ENCODE measurements around the gene MSMP. TPM values are rescaled to one million over a fixed set of nuclear protein-coding genes. Genes with fewer than 3 reads are reported as not detected.

Gene MSMP
- total and polyA plus RNA-seq, 10 of the 15 experiments (the other 5 are each of a cell fraction or from before 2014, with no cell fraction given): 0.33 to 2.4 (median 0.86) TPM; not detected in 4

DNA sequence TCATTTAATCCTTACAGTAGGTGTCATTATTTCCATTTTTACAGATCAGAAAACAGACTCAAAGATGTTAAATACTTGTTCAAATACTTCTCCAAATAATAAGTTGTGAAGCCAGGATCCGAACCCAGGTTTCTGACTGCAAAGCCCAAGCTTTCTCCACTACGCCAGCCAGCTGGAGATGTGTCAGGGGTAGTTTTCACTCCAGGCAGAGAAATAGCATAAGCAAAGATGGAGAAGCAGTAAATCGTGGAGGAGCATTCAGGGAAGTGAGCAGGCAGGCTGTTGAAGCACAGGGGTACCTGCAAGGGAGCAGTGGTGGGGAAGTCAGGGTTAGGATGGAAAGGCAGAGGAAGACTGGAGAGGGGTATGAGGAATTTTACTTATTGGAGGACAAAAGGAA, 25.0 kb downstream of the MSMP start:
- H3K9me3 ChIP-seq (replicated peaks; ENCODE audit: control insufficient read depth, insufficient read depth, low read length): no peaks in the 10 kb centered on the region
- ChIA-PET RAD21 (ENCODE audit: unreplicated experiment) (interaction anchor here (1.0 to 8.6 kb wide), 10 partner anchors 19 to 615 kb away, joined by 3 to 133 read pairs (median 26); partner anchors contain the start of genes ARHGEF39, CCDC107, CD72 and GBA2), CTCF (interaction anchor here (1.1 to 9.5 kb wide), 15 partner anchors 17 to 153 kb away, joined by 3 to 183 read pairs (median 20); partner anchors contain the start of genes ARHGEF39, CCDC107, GBA2 and HINT2), POLR2A (interaction anchor here (1.1 to 8.1 kb wide), 9 partner anchors 18 to 124 kb away, joined by 3 to 163 read pairs (median 14); partner anchors contain the start of genes ARHGEF39, CCDC107, GBA2 and HINT2), SMC1A (ENCODE audit: uncharacterized antibody, unreplicated experiment) (interaction anchor here (0.6 to 8.0 kb wide), 13 partner anchors 15 to 153 kb away, joined by 3 to 145 read pairs (median 10); partner anchors contain the start of genes ARHGEF39, CCDC107, GBA2 and HINT2)
- in situ Hi-C loops (cut with MboI) (loop anchor here (5.0 kb wide), 1 partner anchor 122 kb away; the partner anchor contains the start of gene TESK1), intact Hi-C loops (cut with micrococcal nuclease; ENCODE audit: unreplicated experiment) (loop anchor here (1.0 to 10.0 kb wide), 3 partner anchors 33 to 654 kb away; partner anchors contain the start of genes CCDC107, FANCG, RMRP and VCP)
- peak overlapping the region; percentile 93 for H3K4me3 ChIP-seq
- H3K9ac ChIP-seq (ENCODE audit: control insufficient read depth, insufficient read depth, low read length): peak overlapping the region; percentile 90
- H3K79me2 ChIP-seq (ENCODE audit: control insufficient read depth, insufficient read depth, low read length): peaks cover 76% of the 10 kb centered on the region
- no peak overlapping the region for H2AFZ ChIP-seq (ENCODE audit: control insufficient read depth, low read depth, low read length)
- no peak for FAIRE-seq
- no peaks in the 10 kb centered on the region for H4K20me1 ChIP-seq (ENCODE audit: control insufficient read depth, insufficient read depth)
- no peak for TF ChIP-seq IRF3 (IDR thresholded peaks at IDR 0.05)
- TF ChIP-seq PAX8 (IDR thresholded peaks at IDR 0.05): no peak
- TF ChIP-seq BCL11A (IDR thresholded peaks at IDR 0.05; ENCODE audit: low read depth, low read length): no peak
- TF ChIP-seq DPF2 (IDR thresholded peaks at IDR 0.05): no peak
- no peak for TF ChIP-seq TARDBP (IDR thresholded peaks at IDR 0.05; ENCODE audit: borderline replicate concordance)
- TF ChIP-seq TAF1 (IDR thresholded peaks at IDR 0.05; ENCODE audit: borderline replicate concordance, low read depth, low read length): no peak
- TF ChIP-seq GATAD2B (conservative IDR thresholded peaks at IDR 0.05; ENCODE audit: low read depth): no peak
- TF ChIP-seq, protein P1, sequence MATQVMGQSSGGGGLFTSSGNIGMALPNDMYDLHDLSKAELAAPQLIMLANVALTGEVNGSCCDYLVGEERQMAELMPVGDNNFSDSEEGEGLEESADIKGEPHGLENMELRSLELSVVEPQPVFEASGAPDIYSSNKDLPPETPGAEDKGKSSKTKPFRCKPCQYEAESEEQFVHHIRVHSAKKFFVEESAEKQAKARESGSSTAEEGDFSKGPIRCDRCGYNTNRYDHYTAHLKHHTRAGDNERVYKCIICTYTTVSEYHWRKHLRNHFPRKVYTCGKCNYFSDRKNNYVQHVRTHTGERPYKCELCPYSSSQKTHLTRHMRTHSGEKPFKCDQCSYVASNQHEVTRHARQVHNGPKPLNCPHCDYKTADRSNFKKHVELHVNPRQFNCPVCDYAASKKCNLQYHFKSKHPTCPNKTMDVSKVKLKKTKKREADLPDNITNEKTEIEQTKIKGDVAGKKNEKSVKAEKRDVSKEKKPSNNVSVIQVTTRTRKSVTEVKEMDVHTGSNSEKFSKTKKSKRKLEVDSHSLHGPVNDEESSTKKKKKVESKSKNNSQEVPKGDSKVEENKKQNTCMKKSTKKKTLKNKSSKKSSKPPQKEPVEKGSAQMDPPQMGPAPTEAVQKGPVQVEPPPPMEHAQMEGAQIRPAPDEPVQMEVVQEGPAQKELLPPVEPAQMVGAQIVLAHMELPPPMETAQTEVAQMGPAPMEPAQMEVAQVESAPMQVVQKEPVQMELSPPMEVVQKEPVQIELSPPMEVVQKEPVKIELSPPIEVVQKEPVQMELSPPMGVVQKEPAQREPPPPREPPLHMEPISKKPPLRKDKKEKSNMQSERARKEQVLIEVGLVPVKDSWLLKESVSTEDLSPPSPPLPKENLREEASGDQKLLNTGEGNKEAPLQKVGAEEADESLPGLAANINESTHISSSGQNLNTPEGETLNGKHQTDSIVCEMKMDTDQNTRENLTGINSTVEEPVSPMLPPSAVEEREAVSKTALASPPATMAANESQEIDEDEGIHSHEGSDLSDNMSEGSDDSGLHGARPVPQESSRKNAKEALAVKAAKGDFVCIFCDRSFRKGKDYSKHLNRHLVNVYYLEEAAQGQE (IDR thresholded peaks at IDR 0.05; ENCODE audit: low read depth, low read length): no peak
- TF ChIP-seq, protein P2, sequence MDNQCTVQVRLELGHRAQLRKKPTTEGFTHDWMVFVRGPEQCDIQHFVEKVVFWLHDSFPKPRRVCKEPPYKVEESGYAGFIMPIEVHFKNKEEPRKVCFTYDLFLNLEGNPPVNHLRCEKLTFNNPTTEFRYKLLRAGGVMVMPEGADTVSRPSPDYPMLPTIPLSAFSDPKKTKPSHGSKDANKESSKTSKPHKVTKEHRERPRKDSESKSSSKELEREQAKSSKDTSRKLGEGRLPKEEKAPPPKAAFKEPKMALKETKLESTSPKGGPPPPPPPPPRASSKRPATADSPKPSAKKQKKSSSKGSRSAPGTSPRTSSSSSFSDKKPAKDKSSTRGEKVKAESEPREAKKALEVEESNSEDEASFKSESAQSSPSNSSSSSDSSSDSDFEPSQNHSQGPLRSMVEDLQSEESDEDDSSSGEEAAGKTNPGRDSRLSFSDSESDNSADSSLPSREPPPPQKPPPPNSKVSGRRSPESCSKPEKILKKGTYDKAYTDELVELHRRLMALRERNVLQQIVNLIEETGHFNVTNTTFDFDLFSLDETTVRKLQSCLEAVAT (IDR thresholded peaks at IDR 0.05): no peak
- no peak for TF ChIP-seq SMAD1 (IDR thresholded peaks at IDR 0.05; ENCODE audit: low read depth, partially characterized antibody)
- DNase-seq (ENCODE audit: low read depth, low spot score): no peak
- H3K4me1 ChIP-seq (ENCODE audit: control insufficient read depth, insufficient read depth, low read length): peaks cover 23% of the 10 kb centered on the region
- H3K4me2 ChIP-seq (ENCODE audit: control insufficient read depth, insufficient read depth): peak overlapping the region; percentile 99
- peaks cover 13% of the 10 kb centered on the region in 2 experiments; a peak in 3 of 4 replicates for H3K36me3 ChIP-seq (ENCODE audit: control insufficient read depth in 2 of 2, insufficient read depth in 2 of 2, low read length in 1 of 2)
- ATAC-seq: no peak
- BruUV-seq (replicated peaks): no TSS peak
- peak overlapping the region; percentile 92 for H3K27ac ChIP-seq (ENCODE audit: control insufficient read depth, insufficient read depth)
- 0% methylated on average over 3 of the region's 3 CpGs for WGBS (ENCODE audit: insufficient coverage, insufficient replicate concordance, low lambda C conversion rate, missing lambda C conversion rate)
- H3K27me3 ChIP-seq (replicated peaks in 1 of 2; ENCODE audit: control insufficient read depth in 2 of 2, insufficient read depth in 2 of 2, low read length in 1 of 2): no peaks in the 10 kb centered on the region

Data from GM12878 (cell line).